ENCODE results near the gene SLC35E4.

SLC35E4 gene

GRCh38 chr22:30596199-30596598 is 39.4 kb upstream of the SLC35E4 start:
- H3K4me3 Mint-ChIP-seq, result no peak overlapping the region
- no peak for TF ChIP-seq CTCF (IDR thresholded peaks at IDR 0.05; ENCODE audit: unreplicated experiment in 3 of 3)

GRCh38 chr22:30596886-30597285 is 38.7 kb upstream of the SLC35E4 start:
- H3K36me3 Mint-ChIP-seq (ENCODE audit: low read depth), result no peaks in the 10 kb centered on the region
- peaks cover 9% of the 10 kb centered on the region for H3K27me3 Mint-ChIP-seq (ENCODE audit: low read depth)
- TF ChIP-seq CTCF (IDR thresholded peaks at IDR 0.05; ENCODE audit: unreplicated experiment in 3 of 3), result no peak
- no peak overlapping the region for H3K27ac Mint-ChIP-seq
- no peaks in the 10 kb centered on the region for H3K9me3 Mint-ChIP-seq
- no peak overlapping the region for H3K4me3 Mint-ChIP-seq
- H3K4me1 Mint-ChIP-seq, result no peaks in the 10 kb centered on the region

More at GRCh38 chr22:30596199-30596598, 39.4 kb upstream of the SLC35E4 start:
- Mint-ChIP-seq H3K27me3 (ENCODE audit: low read depth) (peaks cover 9% of the 10 kb centered on the region), H3K9me3 (no peaks in the 10 kb centered on the region), H3K36me3 (ENCODE audit: low read depth) (no peaks in the 10 kb centered on the region), H3K4me1 (no peaks in the 10 kb centered on the region), H3K27ac (no peak overlapping the region)

GRCh38 chr22:30598986-30599385 is 36.6 kb upstream of the SLC35E4 start:
- Mint-ChIP-seq H3K27me3 (ENCODE audit: low read depth) (peaks cover 8% of the 10 kb centered on the region), H3K27ac (no peak overlapping the region), H3K36me3 (ENCODE audit: low read depth) (no peaks in the 10 kb centered on the region), H3K9me3 (no peaks in the 10 kb centered on the region), H3K4me1 (no peaks in the 10 kb centered on the region), H3K4me3 (no peak overlapping the region)
- no peak for TF ChIP-seq CTCF (IDR thresholded peaks at IDR 0.05; ENCODE audit: unreplicated experiment in 3 of 3)

GRCh38 chr22:30600921-30601320 is 34.7 kb upstream of the SLC35E4 start:
- H3K9me3 Mint-ChIP-seq, result no peaks in the 10 kb centered on the region
- TF ChIP-seq CTCF (IDR thresholded peaks at IDR 0.05; ENCODE audit: unreplicated experiment in 3 of 3), result no peak
- H3K4me1 Mint-ChIP-seq, result peaks cover 5% of the 10 kb centered on the region
- H3K27ac Mint-ChIP-seq, result no peak overlapping the region
- H3K36me3 Mint-ChIP-seq (ENCODE audit: low read depth), result no peaks in the 10 kb centered on the region
- no peaks in the 10 kb centered on the region for H3K27me3 Mint-ChIP-seq (ENCODE audit: low read depth)
- H3K4me3 Mint-ChIP-seq, result no peak overlapping the region

GRCh38 chr22:30601464-30601863 is 34.1 kb upstream of the SLC35E4 start:
- no peak for TF ChIP-seq CTCF (IDR thresholded peaks at IDR 0.05; ENCODE audit: unreplicated experiment in 3 of 3)
- Mint-ChIP-seq H3K4me3 (no peak overlapping the region), H3K27me3 (ENCODE audit: low read depth) (no peaks in the 10 kb centered on the region), H3K9me3 (no peaks in the 10 kb centered on the region), H3K36me3 (ENCODE audit: low read depth) (no peaks in the 10 kb centered on the region), H3K27ac (no peak overlapping the region), H3K4me1 (peaks cover 9% of the 10 kb centered on the region)

GRCh38 chr22:30602049-30602448 is 33.5 kb upstream of the SLC35E4 start:
- Mint-ChIP-seq H3K9me3 (no peaks in the 10 kb centered on the region), H3K36me3 (ENCODE audit: low read depth) (no peaks in the 10 kb centered on the region), H3K4me1 (peaks cover 12% of the 10 kb centered on the region), H3K27me3 (ENCODE audit: low read depth) (no peaks in the 10 kb centered on the region), H3K4me3 (no peak overlapping the region), H3K27ac (no peak overlapping the region)
- TF ChIP-seq CTCF (IDR thresholded peaks at IDR 0.05; ENCODE audit: unreplicated experiment in 3 of 3), result peak; percentile 15 to 28 (median 15)

Measured in nephron (organoid).